IMR-90 (cell line): Measurements from ENCODE around the gene ADAP2. TPM values are rescaled to one million over a fixed set of nuclear protein-coding genes. Genes with fewer than 3 reads are reported as not detected.

Experiments used
- ATAC-seq: fragments of 200-7000 bp; cut with Tn5 transposase; 2 replicates; pipeline ENCODE4 v1.9.1; 2020; ENCODE audit warnings: low read depth, mild to moderate bottlenecking, moderate library complexity
- BruUV-seq: library from RNA; stranded (reverse); fragments of 400-500 nt; replicated peaks from 2 replicates; lab custom pipeline; 2021; lab: Mats Ljungman, UMichigan
- CTCF ChIA-PET: fragments of 300-600 bp; formaldehyde crosslinking; extraction: SDS; loops from one replicate; lab custom pipeline; 2021; ENCODE audit warnings: antibody characterized with exemption; lab: Yijun Ruan, JAX
- POLR2A ChIA-PET: fragments of 300-600 bp; sonication (Branson Sonifier 250); formaldehyde crosslinking; loops from one replicate; lab custom pipeline; 2022; ENCODE audit warnings: antibody characterized with exemption; ENCODE audit not compliant: unreplicated experiment; lab: Charles Lee
- DNase-seq: peaks from one replicate; pipeline ENCODE4 v3.0.0; 2013
- H2AFZ ChIP-seq: replicated peaks from 2 replicates; pipeline ENCODE3; 2013; ENCODE audit warnings: low read length, mild to moderate bottlenecking; ENCODE audit not compliant: poor library complexity
- H2AK5ac ChIP-seq: 2 replicates; pipeline ENCODE4 v1.6.1; 2013; ENCODE audit warnings: low read depth, low read length, inconsistent platforms
- H2AK9ac ChIP-seq: replicated peaks from 2 replicates; pipeline ENCODE3; 2013; ENCODE audit warnings: mild to moderate bottlenecking, low read depth, low read length, moderate library complexity; ENCODE audit not compliant: poor library complexity
- H2BK120ac ChIP-seq: 2 replicates; pipeline ENCODE4 v1.6.1; 2013; ENCODE audit warnings: low read depth, low read length, inconsistent platforms
- H2BK15ac ChIP-seq: 3 replicates; pipeline ENCODE4 v1.6.1; 2013; ENCODE audit warnings: low read depth, low read length, inconsistent platforms
- H2BK20ac ChIP-seq: 2 replicates; pipeline ENCODE4 v1.6.1; 2013; ENCODE audit warnings: low read depth, mild to moderate bottlenecking, inconsistent platforms, low read length, moderate library complexity
- H2BK5ac ChIP-seq: 2 replicates; pipeline ENCODE4 v1.6.1; 2013; ENCODE audit warnings: mild to moderate bottlenecking, low read depth, low read length, inconsistent platforms; ENCODE audit not compliant: poor library complexity, severe bottlenecking
- H3K14ac ChIP-seq: replicated peaks from 2 replicates; pipeline ENCODE4 v1.6.1; 2013; ENCODE audit warnings: low read depth, low read length, inconsistent platforms
- H3K18ac ChIP-seq: 2 replicates; pipeline ENCODE4 v1.6.1; 2013; ENCODE audit warnings: low read depth, low read length, control low read depth
- H3K23ac ChIP-seq: 2 replicates; pipeline ENCODE4 v1.6.1; 2013; ENCODE audit warnings: low read depth, low read length, inconsistent platforms
- H3K27ac ChIP-seq: 2 replicates; pipeline ENCODE4 v1.5.1; 2013; ENCODE audit warnings: mild to moderate bottlenecking, control low read depth, low read length; ENCODE audit not compliant: insufficient read depth
- H3K27me3 ChIP-seq: 2 replicates; pipeline ENCODE4 v1.6.1; 2013; ENCODE audit warnings: low read length; ENCODE audit not compliant: control insufficient read depth, insufficient read depth
- H3K36me3 ChIP-seq: 2 replicates; pipeline ENCODE4 v1.6.1; 2013; ENCODE audit warnings: low read length, mixed read lengths; ENCODE audit not compliant: control insufficient read depth, insufficient read depth
- H3K4ac ChIP-seq: 2 replicates; pipeline ENCODE4 v1.6.1; 2013; ENCODE audit warnings: low read depth, low read length, inconsistent platforms
- H3K4me1 ChIP-seq: 2 replicates; pipeline ENCODE4 v1.6.1; 2013; ENCODE audit warnings: low read length, mixed read lengths; ENCODE audit not compliant: control insufficient read depth, insufficient read depth
- H3K4me2 ChIP-seq: 2 replicates; pipeline ENCODE4 v1.6.1; 2013; ENCODE audit warnings: low read depth, mild to moderate bottlenecking, control low read depth, low read length, moderate library complexity
- H3K4me3 ChIP-seq: 2 replicates; pipeline ENCODE4 v1.5.1; 2013; ENCODE audit warnings: low read depth, mild to moderate bottlenecking, control low read depth, low read length, moderate library complexity; ENCODE audit not compliant: insufficient read depth
- H3K56ac ChIP-seq: 2 replicates; pipeline ENCODE4 v1.6.1; 2013; ENCODE audit warnings: low read length, inconsistent platforms; ENCODE audit not compliant: insufficient read depth; ENCODE audit errors: extremely low read depth
- H3K79me1 ChIP-seq, 2 experiments: 2 replicates each; pipeline ENCODE4 v1.6.1; 2013; ENCODE audit warnings: low read length in 2 of 2, inconsistent platforms in 1 of 2, low read depth in 1 of 2
- H3K9ac ChIP-seq: 2 replicates; pipeline ENCODE4 v1.6.1; 2013; ENCODE audit warnings: low read depth, low read length, control low read depth
- H3K9me1 ChIP-seq: 2 replicates; pipeline ENCODE4 v1.6.1; 2013; ENCODE audit warnings: low read length, inconsistent platforms; ENCODE audit not compliant: insufficient read depth
- H3K9me3 ChIP-seq: 2 replicates; pipeline ENCODE4 v1.6.1; 2013; ENCODE audit warnings: low read length; ENCODE audit not compliant: control insufficient read depth, insufficient read depth
- H4K20me1 ChIP-seq: 2 replicates; pipeline ENCODE4 v1.6.1; 2013; ENCODE audit warnings: low read length, inconsistent platforms; ENCODE audit not compliant: insufficient read depth
- H4K5ac ChIP-seq: 2 replicates; pipeline ENCODE4 v1.6.1; 2013; ENCODE audit warnings: mild to moderate bottlenecking, low read depth, low read length, control low read depth
- H4K8ac ChIP-seq, 2 experiments: 2 replicates each; pipeline ENCODE4 v1.6.1; 2013; ENCODE audit warnings: low read depth in 2 of 2, low read length in 2 of 2, control low read depth in 1 of 2, inconsistent platforms in 1 of 2
- H4K91ac ChIP-seq: 2 replicates; pipeline ENCODE4 v1.6.1; 2013; ENCODE audit warnings: low read depth, low read length, inconsistent platforms; ENCODE audit not compliant: insufficient read depth
- MAFK ChIP-seq: IDR thresholded peaks from 2 replicates; pipeline ENCODE4 v1.6.1; 2012; ENCODE audit warnings: low read depth, low read length, improper control_type of control experiment
- POLR2A ChIP-seq: IDR thresholded peaks from 2 replicates; pipeline ENCODE4 v1.6.1; 2012; ENCODE audit warnings: mild to moderate bottlenecking, low read depth, low read length
- RFX5 ChIP-seq: IDR thresholded peaks from 2 replicates; pipeline ENCODE4 v1.8.0; 2012; ENCODE audit warnings: low read depth, mild to moderate bottlenecking, low read length, moderate library complexity
- WGBS, 2 experiments: methylation state at CpG; one replicate each; pipeline versions ENCODE4 v1.1.5 to v1.1.7; 2013; ENCODE audit warnings: missing lambda C conversion rate in 2 of 2; ENCODE audit not compliant: insufficient read length in 1 of 2; ENCODE audit errors: extremely low coverage in 2 of 2; 5-methylcytosine and 5-hydroxymethylcytosine counted together
- dilution Hi-C: fragments of 300-500 bp; cut with HindIII; formaldehyde crosslinking; loops from one replicate; pipeline ENCODE4 v1.14.3; 2018; ENCODE audit warnings: low sequenced_read_pairs; ENCODE audit not compliant: unreplicated experiment
- in situ Hi-C: fragments of 300-500 bp; cut with MboI; formaldehyde crosslinking; loops from 3 replicates; pipeline ENCODE4 v1.14.3; 2019; ENCODE audit warnings: low sequenced_read_pairs, inconsistent platforms, mixed read lengths
- intact Hi-C: fragments of 100-400 bp; cut with micrococcal nuclease; formaldehyde crosslinking; loops from 2 replicates; pipeline ENCODE4 v1.10.0; 2022
- polyA plus RNA-seq, 3 experiments: library from polyadenylated mRNA; depleted of rRNA; stranded (reverse); fragments of >200 nt; gene quantifications; 2 replicates each; pipeline ENCODE4 v1.2.3, GENCODE V29; 2012; ENCODE audit warnings: low replicate concordance in 1 of 3
- total RNA-seq: library from RNA; depleted of rRNA; stranded (reverse); fragments of >200 nt; gene quantifications from 2 replicates; pipeline ENCODE4 v1.2.3, GENCODE V29; 2012

The ADAP2 gene
- total and polyA plus RNA-seq, 2 of the 4 experiments (the other 2 are of a cell fraction) = 0.90 to 1.2 TPM

DNA sequence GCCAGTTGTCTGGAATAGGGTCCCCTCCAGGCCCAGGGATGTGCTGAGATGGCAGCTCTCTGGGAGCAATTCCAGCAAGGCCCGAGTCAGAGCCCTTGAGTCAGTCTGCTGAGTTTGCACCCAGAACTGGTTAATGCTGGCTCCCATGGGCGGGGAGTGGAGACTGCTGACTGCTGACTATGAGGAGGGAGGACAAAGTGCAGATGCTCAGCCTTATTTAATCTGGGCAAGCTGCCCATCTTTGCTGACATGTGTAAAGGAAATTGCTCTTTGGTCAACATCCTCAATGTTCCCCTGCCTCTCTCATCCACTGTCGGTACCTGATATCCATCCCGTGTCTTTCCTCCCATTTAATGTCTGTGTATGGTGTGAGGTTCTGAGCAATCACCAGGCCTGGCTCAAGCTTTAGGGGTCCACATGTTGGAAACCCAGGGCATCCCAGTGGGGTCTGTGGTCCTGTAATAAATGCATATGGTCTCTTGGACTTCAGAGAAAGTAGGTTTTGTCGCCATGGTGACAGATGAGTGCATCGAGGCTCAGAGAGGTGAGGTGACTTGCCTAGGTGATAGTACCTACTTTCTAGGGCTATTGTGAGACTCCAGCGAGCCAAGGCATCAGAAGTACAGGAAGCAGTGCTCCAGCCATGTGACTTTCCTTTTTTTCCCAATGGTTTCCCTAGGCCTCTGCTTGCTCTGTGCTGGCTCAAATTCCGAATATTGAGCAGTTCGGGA, 29.1 kb downstream of the ADAP2 start:
- in situ Hi-C loops (no loop called here), intact Hi-C loops (no loop called here), dilution Hi-C loops (no loop called here)
- Histone ChIP-seq H2AK5ac (no peak overlapping the region), H3K27me3 (no peaks in the 10 kb centered on the region; the same call in 1 of the 2 replicates), H2BK5ac (no peak overlapping the region), H3K79me1 (no peaks in the 10 kb centered on the region), H4K20me1 (no peaks in the 10 kb centered on the region), H3K9me3 (no peaks in the 10 kb centered on the region), H3K36me3 (no peaks in the 10 kb centered on the region), H3K27ac (no peak overlapping the region), H3K4ac (no peak overlapping the region; the same call in 1 of the 2 replicates), H3K56ac (no peak overlapping the region), H3K4me3 (no peak overlapping the region), H3K18ac (no peak overlapping the region), H3K4me2 (no peak overlapping the region), H3K9ac (no peak overlapping the region), H2AFZ (peak overlapping the region; percentile 16), H3K4me1 (peaks cover 4% of the 10 kb centered on the region; the same call in 1 of the 2 replicates), H2BK15ac (no peak overlapping the region), H2BK20ac (no peak overlapping the region), H3K9me1 (no peaks in the 10 kb centered on the region), H2BK120ac (no peak overlapping the region), H4K5ac (no peak overlapping the region), H3K23ac (no peak overlapping the region), H4K8ac (0 out of 4 replicates have a peak overlapping the region, but pooled peaks of 1 of the 2 experiments have one; percentile 23), H3K14ac (no peak overlapping the region), H4K91ac (no peak overlapping the region), H2AK9ac (peak overlapping the region; percentile 93)
- POLR2A ChIA-PET = no interaction called here
- no peak for TF ChIP-seq RFX5
- TF ChIP-seq MAFK = peak; percentile 76
- TF ChIP-seq POLR2A = no peak
- CTCF ChIA-PET = no interaction called here
- 70% methylated on average over 3 of the region's 9 CpGs; no CpG with 5 or more reads in 1 of the 2 experiments for WGBS, 2 experiments
- no TSS peak for BruUV-seq
- DNase-seq (peak; percentile 93), ATAC-seq (peak; percentile 98)
